ENCODE results near the gene IGFN1.

The IGFN1 gene

DNA sequence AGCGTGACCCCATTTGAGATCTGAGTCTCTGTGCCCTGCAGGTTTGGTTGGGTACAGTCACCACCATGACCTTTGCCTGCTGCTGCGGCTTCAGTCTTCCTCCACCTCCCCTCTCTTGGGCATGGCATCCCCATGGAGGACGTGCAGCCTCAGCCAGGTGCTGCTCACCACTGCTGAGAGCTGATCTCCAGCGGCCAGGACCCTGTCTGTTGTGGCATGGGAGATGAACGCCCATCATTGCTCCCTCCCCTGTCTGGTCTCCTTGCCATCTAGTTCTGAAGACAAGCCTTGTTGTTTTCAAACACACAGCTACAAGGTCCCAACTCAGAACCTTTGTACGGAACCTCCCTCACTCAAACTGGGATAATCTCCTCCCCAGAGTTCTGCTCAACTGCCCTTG, 73.4 kb downstream of the IGFN1 start:
- H2AFZ ChIP-seq (ENCODE audit: low read depth, low read length, severe bottlenecking) = no peak overlapping the region
- no peaks in the 10 kb centered on the region for H3K79me2 ChIP-seq (ENCODE audit: insufficient read depth, low read length)
- no peaks in the 10 kb centered on the region for H3F3A ChIP-seq (ENCODE audit: insufficient read depth)
- H3K36me3 ChIP-seq (ENCODE audit: low read length) = no peaks in the 10 kb centered on the region
- H3K9me2 ChIP-seq (replicated peaks; ENCODE audit: insufficient read depth, low read length) = no peaks in the 10 kb centered on the region
- no peaks in the 10 kb centered on the region; the same call in 1 of the 2 replicates for H3K27me3 ChIP-seq (ENCODE audit: low read length)
- TF ChIP-seq CTCF (IDR thresholded peaks at IDR 0.05; ENCODE audit: insufficient read depth, low read length, poor library complexity, severe bottlenecking) = no peak
- no peak for TF ChIP-seq EZH2phosphoT487 (conservative IDR thresholded peaks at IDR 0.05; ENCODE audit: low read length)
- no peak overlapping the region for H3K4me2 ChIP-seq (ENCODE audit: low read depth, low read length, poor library complexity, severe bottlenecking)
- no peak overlapping the region for H3K9ac ChIP-seq (ENCODE audit: low read length)
- no peaks in the 10 kb centered on the region for H4K20me1 ChIP-seq (ENCODE audit: low read depth, low read length)
- no peaks in the 10 kb centered on the region for H3K9me3 ChIP-seq (ENCODE audit: insufficient read depth, low read length)
- no peak overlapping the region for H3K27ac ChIP-seq (ENCODE audit: low read depth, low read length)
- H3K4me3 ChIP-seq (ENCODE audit: insufficient read depth, low read length, poor library complexity, severe bottlenecking) = no peak overlapping the region

DNA sequence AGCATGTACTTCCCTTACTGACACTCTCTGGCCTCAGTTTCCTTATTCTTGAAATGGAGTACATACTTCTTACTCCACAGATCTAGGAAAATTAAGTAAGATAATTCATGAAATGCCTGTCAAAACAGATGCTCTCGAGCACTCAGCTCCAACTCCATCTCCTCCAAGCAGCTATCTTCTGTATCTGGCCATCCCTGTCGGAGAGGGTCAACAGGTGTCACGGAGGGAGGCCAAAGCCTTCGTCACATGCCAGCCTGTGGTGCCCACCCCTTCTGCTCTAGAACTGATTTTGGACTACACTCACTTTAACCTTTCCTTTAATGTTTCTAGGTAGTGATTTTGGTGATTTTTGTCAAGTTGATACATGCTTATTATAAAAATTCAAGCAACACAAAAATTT, 73.9 kb downstream of the IGFN1 start:
- TF ChIP-seq CTCF (IDR thresholded peaks at IDR 0.05; ENCODE audit: insufficient read depth, low read length, poor library complexity, severe bottlenecking) (no peak), EZH2phosphoT487 (conservative IDR thresholded peaks at IDR 0.05; ENCODE audit: low read length) (no peak)
- Histone ChIP-seq H3K27me3 (ENCODE audit: low read length) (no peaks in the 10 kb centered on the region; the same call in 1 of the 2 replicates), H2AFZ (ENCODE audit: low read depth, low read length, severe bottlenecking) (no peak overlapping the region), H3K9ac (ENCODE audit: low read length) (no peak overlapping the region), H3K27ac (ENCODE audit: low read depth, low read length) (no peak overlapping the region), H3K4me3 (ENCODE audit: insufficient read depth, low read length, poor library complexity, severe bottlenecking) (no peak overlapping the region), H3K36me3 (ENCODE audit: low read length) (no peaks in the 10 kb centered on the region), H3K9me2 (replicated peaks; ENCODE audit: insufficient read depth, low read length) (no peaks in the 10 kb centered on the region), H3F3A (ENCODE audit: insufficient read depth) (no peaks in the 10 kb centered on the region), H3K9me3 (ENCODE audit: insufficient read depth, low read length) (no peaks in the 10 kb centered on the region), H4K20me1 (ENCODE audit: low read depth, low read length) (no peaks in the 10 kb centered on the region), H3K79me2 (ENCODE audit: insufficient read depth, low read length) (no peaks in the 10 kb centered on the region), H3K4me2 (ENCODE audit: low read depth, low read length, poor library complexity, severe bottlenecking) (no peak overlapping the region)

DNA sequence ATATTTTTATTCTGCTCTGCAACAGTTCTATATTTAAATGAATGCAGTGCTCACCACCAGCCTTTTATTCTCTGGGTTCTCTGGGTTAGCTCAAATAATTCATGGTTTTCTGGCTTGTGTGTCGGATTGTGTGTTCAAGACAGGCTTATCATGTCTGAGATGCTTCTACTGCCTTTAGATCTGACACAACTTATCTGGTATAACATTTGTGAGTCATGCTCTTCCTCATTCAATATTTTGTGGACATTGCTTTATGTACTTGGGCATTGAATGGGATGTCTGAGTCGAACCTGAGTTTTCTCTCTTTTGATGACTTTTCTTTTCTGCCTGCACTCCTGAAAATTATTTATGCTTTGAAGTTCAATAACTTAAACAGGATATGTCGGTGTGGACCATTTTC, 75.1 kb downstream of the IGFN1 start:
- TF ChIP-seq CTCF (IDR thresholded peaks at IDR 0.05; ENCODE audit: insufficient read depth, low read length, poor library complexity, severe bottlenecking) (no peak), EZH2phosphoT487 (conservative IDR thresholded peaks at IDR 0.05; ENCODE audit: low read length) (no peak)

More for the DNA sequence above, 75.1 kb downstream of the IGFN1 start:
- H3F3A ChIP-seq (ENCODE audit: insufficient read depth) = no peaks in the 10 kb centered on the region
- no peak overlapping the region for H3K27ac ChIP-seq (ENCODE audit: low read depth, low read length)
- H3K36me3 ChIP-seq (ENCODE audit: low read length) = no peaks in the 10 kb centered on the region
- no peaks in the 10 kb centered on the region for H4K20me1 ChIP-seq (ENCODE audit: low read depth, low read length)
- no peaks in the 10 kb centered on the region; the same call in 1 of the 2 replicates for H3K27me3 ChIP-seq (ENCODE audit: low read length)
- no peaks in the 10 kb centered on the region for H3K79me2 ChIP-seq (ENCODE audit: insufficient read depth, low read length)
- no peak overlapping the region for H3K4me3 ChIP-seq (ENCODE audit: insufficient read depth, low read length, poor library complexity, severe bottlenecking)
- H3K9ac ChIP-seq (ENCODE audit: low read length) = no peak overlapping the region
- H2AFZ ChIP-seq (ENCODE audit: low read depth, low read length, severe bottlenecking) = no peak overlapping the region
- no peaks in the 10 kb centered on the region for H3K9me3 ChIP-seq (ENCODE audit: insufficient read depth, low read length)
- H3K4me2 ChIP-seq (ENCODE audit: low read depth, low read length, poor library complexity, severe bottlenecking) = no peak overlapping the region
- H3K9me2 ChIP-seq (replicated peaks; ENCODE audit: insufficient read depth, low read length) = no peaks in the 10 kb centered on the region
